Measurements from ENCODE around the gene PDE4B.

The PDE4B gene

GRCh38 chr1:66325594-66326380 is 533.1 kb downstream of the PDE4B start:
- DNase-seq = no peak

- no peak for DNase-seq
Observed at GRCh38 chr1:66326867-66327266, 534.2 kb downstream of the PDE4B start.

GRCh38 chr1:66327588-66327987 is 534.9 kb downstream of the PDE4B start:
- no peak for DNase-seq

- no peak for DNase-seq
Observed at GRCh38 chr1:66328896-66329295, 536.2 kb downstream of the PDE4B start.

GRCh38 chr1:66330722-66331141 is 538.0 kb downstream of the PDE4B start:
- no peak for DNase-seq

- no peak for DNase-seq
Observed at GRCh38 chr1:66331658-66332547, 539.2 kb downstream of the PDE4B start.

GRCh38 chr1:66332548-66332901 is 539.8 kb downstream of the PDE4B start:
- no peak for DNase-seq

GRCh38 chr1:66333466-66334199 is 540.9 kb downstream of the PDE4B start:
- no peak for DNase-seq

- no peak for DNase-seq
Observed at GRCh38 chr1:66334318-66334717, 541.6 kb downstream of the PDE4B start.

- no peak for DNase-seq
Observed at GRCh38 chr1:66335125-66335524, 542.4 kb downstream of the PDE4B start.

- DNase-seq = no peak
Observed at GRCh38 chr1:66335859-66336640, 543.4 kb downstream of the PDE4B start.

GRCh38 chr1:66336641-66336990 is 543.9 kb downstream of the PDE4B start:
- DNase-seq = no peak

GRCh38 chr1:66337249-66337648 is 544.6 kb downstream of the PDE4B start:
- DNase-seq = no peak

GRCh38 chr1:66339944-66340343 is 547.2 kb downstream of the PDE4B start:
- DNase-seq = no peak

- DNase-seq = no peak
Observed at GRCh38 chr1:66341446-66342089, 548.9 kb downstream of the PDE4B start.

GRCh38 chr1:66342707-66343106 is 550.0 kb downstream of the PDE4B start:
- no peak for DNase-seq

GRCh38 chr1:66343569-66344325 is 551.1 kb downstream of the PDE4B start:
- DNase-seq = no peak

GRCh38 chr1:66346057-66346795 is 553.5 kb downstream of the PDE4B start:
- DNase-seq = no peak

GRCh38 chr1:66346873-66347272 is 554.2 kb downstream of the PDE4B start:
- DNase-seq = no peak

- DNase-seq = no peak
Observed at GRCh38 chr1:66348776-66349175, 556.1 kb downstream of the PDE4B start.

GRCh38 chr1:66349242-66349641 is 556.5 kb downstream of the PDE4B start:
- DNase-seq = no peak
